Neural crest cell (in vitro differentiated cells): ENCODE data around the gene SSRP1. TPM values are rescaled to one million over a fixed set of nuclear protein-coding genes. Genes with fewer than 3 reads are reported as not detected.
A peak's percentile ranks its signal among the peaks of the same experiment; 100 is the strongest.

Source experiments
- DNase-seq: peaks from one replicate; pipeline ENCODE4 v3.0.0; 2021; ENCODE audit warnings: low read depth, mixed read lengths, low spot score
- H3K27ac Mint-ChIP-seq: one replicate; pipeline ENCODE4 v1.8.0; 2021; ENCODE audit warnings: mild to moderate bottlenecking, mixed read lengths; ENCODE audit not compliant: unreplicated experiment
- H3K27me3 Mint-ChIP-seq: 2 replicates; pipeline ENCODE4 v1.8.0; 2021; ENCODE audit warnings: low read depth, mild to moderate bottlenecking, mixed read lengths
- H3K36me3 Mint-ChIP-seq: 2 replicates; pipeline ENCODE4 v1.8.0; 2021; ENCODE audit warnings: low read depth, mild to moderate bottlenecking, mixed read lengths
- H3K4me1 Mint-ChIP-seq: 2 replicates; pipeline ENCODE4 v1.8.0; 2021; ENCODE audit warnings: mixed read lengths
- H3K4me3 Mint-ChIP-seq: one replicate; pipeline ENCODE4 v1.8.0; 2021; ENCODE audit warnings: mild to moderate bottlenecking, mixed read lengths
- H3K9me3 Mint-ChIP-seq: 2 replicates; pipeline ENCODE4 v1.8.0; 2021; ENCODE audit warnings: mixed read lengths
- CTCF ChIP-seq: fragments of 200-600 bp; sonication (generic); conservative IDR thresholded peaks from 2 replicates; pipeline ENCODE4 v1.5.0; 2021; ENCODE audit warnings: antibody characterized with exemption, mild to moderate bottlenecking
- total RNA-seq: library from RNA; stranded (reverse); gene quantifications from 2 replicates; pipeline ENCODE4 v1.2.1, GENCODE V29; 2021

SSRP1 gene
- total RNA-seq, 1 donor from 2014 or later, result 280 TPM

- H3K4me1 Mint-ChIP-seq, result peaks cover 18% of the 10 kb centered on the region
- TF ChIP-seq CTCF, result no peak
- H3K9me3 Mint-ChIP-seq, result peaks cover 5% of the 10 kb centered on the region
- no peak for DNase-seq
- H3K36me3 Mint-ChIP-seq, result peaks cover 5% of the 10 kb centered on the region
- H3K4me3 Mint-ChIP-seq, result no peak overlapping the region
- H3K27ac Mint-ChIP-seq, result no peak overlapping the region
- H3K27me3 Mint-ChIP-seq, result no peaks in the 10 kb centered on the region
These were observed 11.6 kb upstream of the SSRP1 start for GRCh38 chr11:57347336-57347735.

DNA sequence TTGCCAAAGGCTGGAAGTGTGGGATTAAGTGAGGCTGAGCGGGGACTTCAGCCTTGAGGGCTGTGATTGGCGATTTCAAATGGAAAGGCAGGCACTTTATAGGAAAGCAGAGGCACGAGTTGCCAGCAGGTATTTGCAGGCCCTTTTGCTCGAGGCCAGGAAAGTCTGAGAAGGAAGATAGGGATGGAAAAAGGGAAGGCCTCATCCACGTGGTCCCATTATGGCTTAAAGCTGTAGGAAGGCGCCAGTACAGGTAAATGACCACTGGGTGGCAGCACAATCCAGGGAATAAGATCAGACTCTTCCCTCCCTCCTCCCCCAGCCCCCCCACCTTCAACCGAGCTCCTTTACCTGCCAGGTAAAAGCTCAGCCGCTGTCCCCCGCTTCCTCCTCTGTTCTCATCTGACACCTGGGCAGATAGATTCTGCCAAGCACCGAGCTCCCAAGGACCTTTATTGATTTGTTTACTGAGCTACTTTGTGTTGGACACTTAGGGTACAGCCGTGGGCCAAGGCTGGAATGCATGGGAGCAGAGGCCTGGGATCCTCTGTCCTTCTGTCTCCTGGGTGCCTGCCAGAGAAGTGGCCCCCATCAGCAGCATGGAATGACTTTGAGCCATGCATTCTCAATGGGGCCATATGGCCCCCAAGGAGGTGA is 10.0 kb upstream of the SSRP1 start:
- Mint-ChIP-seq H3K27ac (peak overlapping the region; percentile 93), H3K4me1 (peaks cover 21% of the 10 kb centered on the region), H3K27me3 (no peaks in the 10 kb centered on the region), H3K36me3 (no peaks in the 10 kb centered on the region), H3K4me3 (no peak overlapping the region), H3K9me3 (no peaks in the 10 kb centered on the region)
- DNase-seq, result peak; percentile 66
- TF ChIP-seq CTCF, result peak; percentile 90

DNA sequence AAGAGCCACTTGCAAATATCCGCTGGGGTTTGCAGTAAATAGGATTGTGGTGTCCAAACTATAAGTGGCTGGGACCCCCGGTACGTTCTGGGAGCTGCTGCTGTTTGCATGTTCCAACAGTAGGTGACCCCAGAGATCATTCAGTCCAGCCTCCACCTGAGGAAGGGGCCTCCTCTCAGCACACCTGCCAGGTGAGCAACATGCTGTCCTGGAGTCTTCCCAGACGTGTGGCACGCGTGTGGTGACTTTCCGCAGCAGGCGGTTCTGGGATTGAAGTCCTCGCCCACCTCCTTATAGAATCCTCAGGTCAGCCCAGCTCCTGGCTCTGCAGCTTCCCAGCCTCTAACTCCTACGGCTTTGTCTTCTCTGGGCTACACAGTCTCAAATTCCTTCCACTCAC is 9.1 kb upstream of the SSRP1 start:
- TF ChIP-seq CTCF, result no peak
- no peaks in the 10 kb centered on the region for H3K27me3 Mint-ChIP-seq
- no peaks in the 10 kb centered on the region for H3K9me3 Mint-ChIP-seq
- H3K27ac Mint-ChIP-seq, result no peak overlapping the region
- H3K36me3 Mint-ChIP-seq, result no peaks in the 10 kb centered on the region
- DNase-seq, result no peak
- H3K4me1 Mint-ChIP-seq, result peaks cover 26% of the 10 kb centered on the region
- no peak overlapping the region for H3K4me3 Mint-ChIP-seq

DNA sequence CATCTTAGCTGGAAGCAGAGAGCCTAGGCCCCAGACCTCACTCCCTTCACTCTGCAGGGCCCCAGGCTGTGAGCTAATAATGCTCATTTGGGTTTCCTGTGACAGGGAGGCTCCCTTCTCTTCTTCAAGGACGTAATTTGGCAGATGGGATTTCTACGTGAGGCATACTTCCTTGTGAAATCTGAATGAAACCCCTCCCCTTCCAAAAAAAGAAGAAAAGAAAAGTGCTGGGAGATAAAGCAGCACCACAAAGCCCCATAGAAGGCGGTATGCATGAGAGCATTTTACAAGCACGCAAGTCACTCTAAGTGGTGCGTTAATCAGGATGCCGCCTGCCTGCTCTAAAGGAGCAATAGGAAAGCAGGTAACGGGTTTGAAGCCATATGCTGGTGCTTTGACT is 8.1 kb upstream of the SSRP1 start:
- H3K4me3 Mint-ChIP-seq, result no peak overlapping the region
- H3K4me1 Mint-ChIP-seq, result peaks cover 33% of the 10 kb centered on the region
- H3K27me3 Mint-ChIP-seq, result no peaks in the 10 kb centered on the region
- no peak for TF ChIP-seq CTCF
- H3K9me3 Mint-ChIP-seq, result no peaks in the 10 kb centered on the region
- no peak for DNase-seq
- peak overlapping the region; percentile 14 for H3K27ac Mint-ChIP-seq
- no peaks in the 10 kb centered on the region for H3K36me3 Mint-ChIP-seq

DNA sequence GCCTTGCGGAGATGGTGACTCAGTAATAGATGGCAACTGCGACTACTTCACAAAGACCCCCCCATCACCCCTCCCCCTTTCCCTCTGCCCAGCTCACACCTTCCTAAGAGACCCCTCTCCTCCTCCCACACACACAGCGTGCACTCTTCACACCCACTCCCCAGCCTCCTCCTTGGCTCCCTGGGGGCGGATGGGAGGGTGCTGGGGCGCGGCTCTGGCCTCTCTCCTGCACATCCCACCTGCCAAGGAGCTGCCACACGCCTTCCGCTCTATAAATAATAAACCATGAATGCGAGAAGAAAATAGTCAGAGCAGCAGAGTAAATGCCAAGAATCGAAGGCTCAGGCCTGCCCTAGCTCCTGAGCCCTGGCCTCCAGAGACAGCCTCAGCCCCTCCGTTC is 7.0 kb upstream of the SSRP1 start:
- no peak for TF ChIP-seq CTCF
- no peak overlapping the region for H3K4me3 Mint-ChIP-seq
- no peaks in the 10 kb centered on the region for H3K9me3 Mint-ChIP-seq
- peak overlapping the region; percentile 79 for H3K27ac Mint-ChIP-seq
- no peaks in the 10 kb centered on the region for H3K36me3 Mint-ChIP-seq
- DNase-seq, result no peak
- H3K27me3 Mint-ChIP-seq, result no peaks in the 10 kb centered on the region
- peaks cover 34% of the 10 kb centered on the region for H3K4me1 Mint-ChIP-seq
